ENCODE data around the gene ZBTB3. TPM values are rescaled to one million over a fixed set of nuclear protein-coding genes. Genes with fewer than 3 reads are reported as not detected.

Gene ZBTB3
- total and polyA plus RNA-seq, 2 of the 8 experiments (the other 6 are each of a cell fraction or from before 2014, with no cell fraction given), result 30.2 to 76.9 TPM

GRCh38 chr11:62726915-62727164 lies 27.1 kb downstream of the ZBTB3 start:
- H2BK5ac ChIP-seq (ENCODE audit: low read depth, low read length), result peak overlapping the region; percentile 91
- peaks cover 12 to 17% of the 10 kb centered on the region in 2 experiments for H4K20me1 ChIP-seq (replicated peaks in 1 of 2; ENCODE audit: control insufficient read depth in 1 of 2, insufficient read depth in 2 of 2, low read length in 2 of 2)
- peaks cover 16% of the 10 kb centered on the region for H3K23me2 ChIP-seq (ENCODE audit: low read depth, low read length)
- H3K14ac ChIP-seq (ENCODE audit: insufficient read length), result no peak overlapping the region
- H3K4ac ChIP-seq (replicated peaks; ENCODE audit: insufficient read length, low read depth, low read length), result no peak overlapping the region
- no peak overlapping the region for H2BK20ac ChIP-seq (ENCODE audit: low read length)
- peak overlapping the region; percentile 91 for H4K8ac ChIP-seq (ENCODE audit: extremely low read depth, insufficient read depth, low read length)
- WGBS, 2 experiments (ENCODE audit: extremely low coverage in 1 of 2, insufficient coverage in 1 of 2, insufficient read length in 1 of 2, insufficient replicate concordance in 2 of 2, low coverage in 1 of 2, low lambda C conversion rate in 2 of 2, missing lambda C conversion rate in 1 of 2), result 0% methylated on average over 9 of the region's 37 CpGs; no CpG with 5 or more reads in 1 of the 2 experiments
- no peak overlapping the region; the same call in none of the 2 replicates for H3K18ac ChIP-seq (ENCODE audit: extremely low read depth, low read length)
- no peak overlapping the region for H2AFZ ChIP-seq (ENCODE audit: low read length)
- no peak for DNase-seq (ENCODE audit: low read depth in 1 of 2, low spot score in 2 of 2)
- H3K27ac ChIP-seq (ENCODE audit: low read depth, low read length), result peak overlapping the region; percentile 92
- ChIA-PET POLR2A (ENCODE audit: partially characterized antibody) (interaction anchor here (0.6 to 10.9 kb wide), 36 partner anchors 8 to 159 kb away, joined by 3 to 192 read pairs (median 5); partner anchors contain the start of genes BSCL2, C11orf98, CSKMT and EEF1G), CTCF (ENCODE audit: partially characterized antibody) (interaction anchor here (1.7 to 2.1 kb wide), 2 partner anchors 27 to 42 kb away, joined by 5 to 9 read pairs; partner anchors contain the start of gene ZBTB3)
- H3K4me1 ChIP-seq (replicated peaks in 1 of 4; ENCODE audit: control insufficient read depth in 3 of 4, insufficient read depth in 4 of 4, low read length in 3 of 4), result no peaks in the 10 kb centered on the region; a peak in 3 of 7 replicates
- H3K9ac ChIP-seq (replicated peaks in 1 of 4; ENCODE audit: extremely low read depth in 1 of 4, low read depth in 3 of 4, low read length in 3 of 4), result peak overlapping the region; percentile 84 to 92 (median 90)
- H3K27me3 ChIP-seq (replicated peaks in 1 of 4; ENCODE audit: control insufficient read depth in 3 of 4, extremely low read depth in 1 of 4, insufficient read depth in 3 of 4, low read length in 3 of 4), result no peaks in the 10 kb centered on the region
- no peak for TF ChIP-seq SRF (IDR thresholded peaks at IDR 0.05; ENCODE audit: low read depth, low read length)
- peak; percentile 22 for TF ChIP-seq KDM4A (IDR thresholded peaks at IDR 0.05; ENCODE audit: low read depth, low read length, severe bottlenecking)
- TF ChIP-seq CHD2 (IDR thresholded peaks at IDR 0.05; ENCODE audit: low read length), result peak; percentile 6; the same call in 1 of the 2 replicates
- peak overlapping the region; percentile 27 for H3K56ac ChIP-seq (replicated peaks; ENCODE audit: insufficient read length, low read depth, low read length)
- no peak overlapping the region for H2BK120ac ChIP-seq (replicated peaks; ENCODE audit: low read depth, low read length)
- peaks cover 14 to 32% (median 21%) of the 10 kb centered on the region in 4 experiments for H3K36me3 ChIP-seq (ENCODE audit: control insufficient read depth in 2 of 4, insufficient read depth in 4 of 4, low read length in 3 of 4)
- H3K9me3 ChIP-seq (ENCODE audit: insufficient read depth in 2 of 2, low read depth in 1 of 2, low read length in 1 of 2), result no peaks in the 10 kb centered on the region
- H3K79me1 ChIP-seq (ENCODE audit: low read depth, low read length), result 0 out of 2 replicates have a peak, but pooled peaks cover 2% of the 10 kb centered on the region
- no peak for FAIRE-seq
- H3K23ac ChIP-seq (ENCODE audit: insufficient read length), result no peak overlapping the region
- peak overlapping the region; percentile 40 for H4K91ac ChIP-seq (replicated peaks; ENCODE audit: insufficient read length, low read length)
- H2AK5ac ChIP-seq (ENCODE audit: low read depth, low read length), result no peak overlapping the region
- H4K5ac ChIP-seq (ENCODE audit: insufficient read length, low read depth, low read length), result peak overlapping the region; percentile 97
- peak overlapping the region; percentile 85 to 93 for H3K4me2 ChIP-seq (ENCODE audit: insufficient read depth in 1 of 2, low read depth in 2 of 2, low read length in 2 of 2)
- H3K4me3 ChIP-seq (ENCODE audit: extremely low read depth in 1 of 4, insufficient read depth in 2 of 4, low read depth in 3 of 4, low read length in 4 of 4), result peak overlapping the region; percentile 87 to 98 (median 96)
- no peak overlapping the region for H2BK15ac ChIP-seq (ENCODE audit: low read length)
- H2BK12ac ChIP-seq (ENCODE audit: low read depth, low read length), result no peak overlapping the region
- H3K79me2 ChIP-seq (ENCODE audit: control insufficient read depth in 1 of 2, insufficient read depth in 2 of 2, low read length in 2 of 2), result peaks cover 18 to 75% of the 10 kb centered on the region in 2 experiments
